Cardiac septum (tissue), 1 donor: ENCODE results near the gene ACTN1. TPM values are rescaled to one million over a fixed set of nuclear protein-coding genes. Genes with fewer than 3 reads are reported as not detected.

Source experiments
- DNase-seq: peaks from one replicate; pipeline ENCODE4 v3.0.0-alpha.2; 2020; ENCODE audit warnings: low spot score
- intact Hi-C: fragments of 100-400 bp; cut with DNase I; formaldehyde crosslinking; loops from one replicate; pipeline ENCODE4 v1.14.0; 2022
- total RNA-seq: library from RNA; stranded (reverse); fragmentation: NEBNext Ultra II Directional; extraction: Animal tissue kit (Norgen Biotek cat#: 25700); gene quantifications from one replicate; pipeline ENCODE4 v1.2.1, GENCODE V29; 2021
- donor health status: DM: no; HTN: no; CAD: no.

Gene ACTN1
- total RNA-seq, 1 donor from 2014 or later = 346 TPM

- no peak for DNase-seq
- intact Hi-C loops = no loop called here
These were observed 38.4 kb downstream of the ACTN1 start for GRCh38 chr14:68940614-68941185.

DNA sequence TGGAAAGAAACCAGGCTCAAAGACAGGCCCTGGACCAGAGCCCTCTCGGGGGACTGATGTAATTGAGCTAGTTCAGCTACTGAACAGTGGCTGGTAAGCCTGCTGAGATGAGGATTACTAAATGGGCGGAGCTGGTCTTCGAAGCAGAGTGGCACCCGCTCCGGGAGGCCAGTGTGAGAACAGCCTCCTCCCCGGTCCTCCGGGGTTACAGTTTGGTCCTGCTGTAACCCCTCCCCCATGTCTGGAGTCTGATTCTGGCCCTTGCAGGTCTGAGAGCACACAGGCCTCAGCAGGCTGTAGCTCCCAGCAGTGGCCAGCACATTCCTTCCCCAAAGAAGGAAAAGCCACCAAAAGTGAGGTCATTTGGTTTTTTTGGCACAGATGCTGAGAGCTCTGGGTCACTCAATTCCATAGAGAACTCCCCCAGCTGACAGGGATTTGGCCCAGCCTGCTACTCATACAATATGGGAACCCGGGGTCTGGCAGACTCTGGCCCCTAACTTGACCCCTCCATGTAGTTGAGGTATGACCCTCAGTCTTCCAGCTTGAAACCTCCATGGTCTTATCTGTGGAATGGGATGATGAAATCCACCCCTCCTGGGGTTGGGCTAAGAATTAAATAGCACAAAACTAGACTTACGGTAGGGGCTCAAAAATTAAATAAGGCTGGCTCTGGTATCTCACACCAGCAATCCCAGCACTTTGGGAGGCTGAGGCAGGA is 39.0 kb downstream of the ACTN1 start:
- peak; percentile 88 for DNase-seq
- intact Hi-C loops = loop anchor here (2.0 kb wide), 1 partner anchor 103 kb away; no protein-coding TSS in a partner anchor

DNA sequence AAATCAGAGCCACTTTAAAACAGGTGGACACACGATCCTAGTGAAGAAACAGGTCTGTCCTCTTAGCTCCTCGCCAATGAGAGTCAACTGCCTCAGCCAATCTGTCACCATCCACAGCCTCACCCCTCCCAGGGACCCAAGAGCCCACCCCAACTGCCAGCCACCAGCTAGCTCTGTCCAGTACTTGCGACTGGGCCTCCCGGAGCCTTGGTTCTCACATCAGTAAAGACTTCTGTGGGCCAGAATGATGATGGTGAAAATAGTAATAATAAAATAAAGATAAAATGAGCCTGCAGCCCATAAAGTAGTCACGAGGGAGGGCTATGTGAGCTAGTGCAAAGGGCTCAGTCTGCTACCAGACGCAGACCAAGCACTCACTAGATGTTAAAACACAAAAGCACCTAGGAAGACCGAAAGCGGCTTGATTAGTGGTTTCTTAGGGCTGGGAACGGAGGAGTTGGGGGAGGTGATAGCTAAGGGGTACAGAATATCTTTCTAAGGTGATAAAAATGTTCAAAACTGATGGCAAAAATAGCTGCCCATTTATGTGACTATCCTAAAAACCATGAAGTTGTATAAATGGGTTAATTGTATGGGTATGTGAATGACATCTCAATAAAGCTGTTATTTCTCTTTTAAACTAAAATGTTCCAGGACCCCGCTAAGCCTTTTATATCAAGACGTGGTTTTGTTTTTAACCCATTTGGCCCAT is 39.8 kb downstream of the ACTN1 start:
- intact Hi-C loops = loop anchor here (2.0 kb wide), 1 partner anchor 103 kb away; no protein-coding TSS in a partner anchor

DNA sequence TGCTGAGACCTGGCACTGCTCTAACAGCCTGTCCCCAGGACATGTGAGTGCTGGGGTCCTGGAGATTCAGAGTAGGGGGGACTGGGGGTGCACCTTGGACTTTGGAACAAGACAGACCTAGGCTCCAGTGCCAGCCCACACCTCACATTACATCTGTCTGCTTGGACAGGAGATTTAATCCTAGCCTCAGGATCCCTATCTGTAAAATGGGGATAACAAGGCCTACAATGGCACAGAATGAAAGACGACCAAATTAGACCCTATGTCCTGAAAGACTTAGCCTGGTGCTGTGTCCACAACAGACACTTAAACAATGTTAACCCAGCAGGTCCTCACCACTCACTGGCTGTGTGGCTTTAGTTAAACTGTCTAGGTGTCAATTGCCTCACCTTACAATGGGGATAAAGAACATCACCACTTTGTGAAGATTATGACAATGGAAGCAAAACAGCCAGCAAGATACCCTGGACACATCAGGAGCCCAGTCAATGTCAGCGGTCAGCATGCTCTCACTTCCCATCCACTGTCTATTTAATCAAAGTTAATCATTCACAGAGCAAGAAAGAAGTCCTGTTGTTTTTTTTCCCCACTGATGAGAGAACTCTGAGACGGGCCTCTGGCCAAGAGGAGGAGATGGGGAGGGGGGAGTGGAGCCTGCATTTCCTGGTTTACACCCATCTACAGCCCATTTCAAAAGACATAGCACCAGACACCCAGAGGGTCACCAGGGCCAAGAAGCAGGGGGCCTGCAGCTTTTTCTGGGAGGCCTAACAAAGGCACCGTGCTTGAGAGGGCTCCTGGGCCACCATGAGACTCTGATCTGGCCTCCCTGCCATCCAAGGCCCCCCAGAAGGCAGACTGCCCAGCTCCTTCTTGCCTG is 40.6 kb downstream of the ACTN1 start:
- no peak for DNase-seq
- intact Hi-C loops = loop anchor here (1.0 to 2.0 kb wide), 2 partner anchors 38 to 104 kb away; no protein-coding TSS in a partner anchor

More for the DNA sequence above, 39.8 kb downstream of the ACTN1 start:
- DNase-seq = peak; percentile 64

- peak; percentile 85 for DNase-seq
- intact Hi-C loops = loop anchor here (1.0 to 2.0 kb wide), 2 partner anchors 39 to 105 kb away; no protein-coding TSS in a partner anchor
These were observed 41.4 kb downstream of the ACTN1 start for GRCh38 chr14:68937471-68938270.

DNA sequence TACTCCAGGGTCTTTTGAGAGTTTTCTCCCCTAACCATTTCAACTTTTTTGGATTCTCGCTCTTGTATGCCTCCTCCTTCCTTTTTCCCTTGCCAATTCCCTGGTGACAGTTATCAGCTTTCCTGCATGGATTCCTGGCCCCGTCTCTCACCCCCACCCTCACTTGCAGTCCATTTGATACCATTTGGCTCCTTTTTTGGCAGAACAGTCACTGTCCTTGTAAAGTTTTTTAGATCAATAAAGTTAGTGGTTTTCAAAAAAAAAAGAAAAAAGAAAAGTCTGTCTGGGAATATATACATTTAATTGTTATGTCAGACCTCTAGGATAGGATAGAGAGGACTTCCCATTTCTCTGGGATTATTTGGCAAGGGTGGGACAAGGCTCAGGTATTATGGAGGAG is 42.1 kb downstream of the ACTN1 start:
- intact Hi-C loops = no loop called here
- no peak for DNase-seq

- DNase-seq = no peak
- intact Hi-C loops = no loop called here
These were observed 42.6 kb downstream of the ACTN1 start for GRCh38 chr14:68936476-68936875.

GRCh38 chr14:68935761-68936214 is 43.3 kb downstream of the ACTN1 start:
- intact Hi-C loops = no loop called here
- peak; percentile 83 for DNase-seq

DNA sequence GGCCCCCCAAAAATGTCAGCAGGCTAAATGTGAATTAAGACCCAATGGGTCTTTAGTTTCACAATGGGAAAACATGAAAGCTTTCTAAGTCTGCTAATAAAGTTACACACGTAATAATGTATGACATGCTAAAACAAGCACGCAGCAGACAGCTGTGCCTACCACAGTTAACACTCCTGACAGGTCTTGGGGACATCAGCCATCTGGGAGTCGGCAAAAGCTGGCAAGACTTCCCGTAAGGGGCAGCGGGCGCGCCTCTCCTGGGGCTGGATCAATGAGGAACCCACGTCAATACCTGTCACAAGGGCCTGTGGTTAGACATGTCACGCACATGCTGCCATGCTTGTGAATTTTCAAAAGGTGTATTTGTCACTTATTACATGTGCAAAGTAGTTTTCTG is 45.0 kb downstream of the ACTN1 start:
- DNase-seq = no peak
- intact Hi-C loops = no loop called here

DNA sequence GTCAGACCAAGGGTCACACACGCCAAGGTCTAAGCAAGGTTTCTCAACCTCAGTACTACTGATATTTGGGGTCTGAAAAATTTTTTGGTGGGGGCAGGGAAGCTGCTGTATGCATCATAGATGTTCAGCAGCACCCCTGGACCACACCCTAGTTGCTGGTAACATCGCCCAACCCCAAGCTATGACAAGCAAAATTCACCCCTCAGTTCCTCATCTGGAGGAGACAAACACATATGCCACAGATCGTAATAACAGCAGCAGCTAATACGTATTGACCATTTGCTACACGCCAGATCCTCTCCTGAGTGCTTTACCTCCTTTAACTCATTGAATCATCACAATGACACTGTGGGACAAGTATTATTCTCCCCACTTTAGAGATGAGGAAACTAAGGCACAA is 46.4 kb downstream of the ACTN1 start:
- intact Hi-C loops = no loop called here
- DNase-seq = peak; percentile 87

DNA sequence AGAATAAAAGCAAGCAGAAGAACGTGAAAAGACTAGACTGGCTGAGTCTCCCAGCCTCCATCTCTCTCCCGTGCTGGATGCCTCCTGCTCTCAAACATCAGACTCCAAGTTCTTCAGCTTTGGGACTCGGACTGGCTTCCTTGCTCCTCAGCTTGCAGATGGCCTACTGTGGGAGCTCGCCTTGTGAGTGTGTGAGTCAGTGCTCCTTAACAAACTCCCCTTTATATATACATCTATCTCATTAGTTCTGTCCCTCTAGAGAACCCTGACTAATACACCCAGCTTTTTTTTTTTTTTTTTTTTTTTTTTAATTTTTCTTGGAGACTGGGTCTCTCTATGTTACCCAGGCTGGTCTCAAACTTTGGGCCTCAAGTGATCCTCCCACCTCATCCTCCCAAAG is 46.9 kb downstream of the ACTN1 start:
- no peak for DNase-seq
- intact Hi-C loops = no loop called here

DNA sequence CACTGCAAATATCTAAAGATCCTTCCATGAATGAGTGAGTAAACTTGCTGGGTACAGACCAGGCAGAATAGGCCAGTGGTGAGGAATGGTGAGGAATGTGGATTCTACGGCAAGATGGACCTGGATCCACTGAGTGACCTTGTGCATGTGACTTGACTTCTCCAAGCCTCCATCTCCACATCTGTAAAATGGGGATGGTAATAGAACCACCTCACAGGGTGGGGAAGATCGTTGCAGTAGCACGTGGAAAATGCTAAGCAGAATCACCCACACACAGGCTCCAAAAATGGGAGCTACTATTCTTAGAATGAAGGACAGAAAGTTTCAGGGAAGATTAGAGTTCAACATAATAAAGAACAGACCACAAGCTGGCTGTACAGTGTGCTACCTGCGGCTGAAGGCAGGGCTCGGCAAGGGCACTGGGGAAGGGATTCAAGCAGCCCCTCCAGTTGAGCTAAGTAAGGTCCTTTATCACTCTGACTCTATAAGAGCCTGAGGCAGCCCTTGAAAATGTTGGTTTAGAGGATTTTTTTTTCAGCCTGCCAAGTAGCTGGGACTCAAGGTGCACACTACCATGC is 47.5 kb downstream of the ACTN1 start:
- no peak for DNase-seq
- intact Hi-C loops = no loop called here

- intact Hi-C loops = no loop called here
- DNase-seq = no peak
These were observed 48.0 kb downstream of the ACTN1 start for GRCh38 chr14:68931063-68931462.

GRCh38 chr14:68929623-68930307 is 49.3 kb downstream of the ACTN1 start:
- no peak for DNase-seq
- intact Hi-C loops = no loop called here

- DNase-seq = no peak
- intact Hi-C loops = no loop called here
These were observed 50.1 kb downstream of the ACTN1 start for GRCh38 chr14:68928770-68929550.

DNA sequence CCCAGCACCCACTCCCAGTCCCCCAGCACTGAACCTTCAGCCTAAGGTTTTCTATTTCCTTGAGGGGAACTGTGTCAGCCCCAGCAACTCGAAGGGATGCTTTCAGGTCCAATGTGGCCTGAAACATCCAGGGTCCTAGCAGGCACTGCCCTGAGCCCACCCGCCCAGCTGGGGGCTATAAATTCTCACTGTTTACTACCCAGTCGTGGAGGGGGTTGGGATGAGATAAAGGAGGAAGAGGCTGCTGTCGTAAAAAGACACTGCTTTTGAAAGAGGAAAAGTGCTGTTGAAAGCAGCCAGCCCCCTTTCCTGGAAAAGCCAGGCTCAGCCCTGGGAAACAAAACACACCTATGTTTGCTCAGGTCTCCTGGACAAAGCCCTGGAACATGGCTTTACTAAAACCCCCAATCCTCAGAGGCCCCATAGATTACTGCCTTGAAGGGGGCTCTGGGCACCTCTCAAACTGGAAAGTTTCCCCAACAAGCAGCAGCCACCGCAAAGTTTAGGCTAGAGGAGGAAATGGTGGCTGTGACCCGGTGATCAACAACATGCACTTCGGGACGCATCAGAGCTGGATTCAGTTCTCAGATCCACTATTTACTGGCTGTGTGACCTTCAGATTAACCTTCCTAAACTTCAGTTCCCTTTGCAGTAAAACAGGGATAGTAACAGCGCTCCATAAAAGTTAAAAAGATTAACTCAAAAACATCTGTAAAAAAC is 51.0 kb downstream of the ACTN1 start:
- intact Hi-C loops = no loop called here
- DNase-seq = no peak
